HEK293T (cell line): ENCODE measurements around the gene XRCC6.

Experiments used
- LEF1 ChIP-seq: fragments of 450-650 bp; IDR thresholded peaks from 2 replicates; pipeline ENCODE4 v1.6.1; 2017; ENCODE audit warnings: mild to moderate bottlenecking, borderline replicate concordance
- SUZ12 ChIP-seq: fragments of 450-650 bp; IDR thresholded peaks from 2 replicates; pipeline ENCODE4 v1.6.1; 2016; ENCODE audit warnings: mild to moderate bottlenecking
- ZNF384 ChIP-seq: fragments of 450-650 bp; IDR thresholded peaks from 2 replicates; pipeline ENCODE4 v1.6.1; 2016

DNA sequence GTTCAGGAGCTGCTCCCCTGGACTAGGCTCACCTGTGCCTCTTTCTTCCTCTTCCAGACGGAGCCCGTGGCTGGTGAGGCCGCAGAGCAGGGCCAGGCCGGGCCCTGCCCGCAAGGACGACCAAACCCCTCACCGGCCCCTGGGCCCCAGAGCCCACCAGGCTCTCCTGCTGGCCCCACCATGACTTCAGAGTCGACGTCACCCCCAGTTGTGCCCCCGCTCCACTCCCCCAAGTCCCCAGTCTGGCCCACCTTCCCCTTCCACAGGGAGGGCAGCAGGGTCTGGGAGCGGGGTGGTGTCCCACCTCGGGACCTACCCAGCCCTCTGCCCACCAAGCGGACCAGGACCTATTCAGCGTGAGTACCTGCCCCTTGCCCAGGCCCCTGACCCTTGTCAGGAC, 49.3 kb upstream of the XRCC6 start:
- TF ChIP-seq SUZ12 = no peak
- no peak for TF ChIP-seq LEF1
- no peak for TF ChIP-seq ZNF384
